K562 (cell line): ENCODE data around the gene UBXN1. TPM values are rescaled to one million over a fixed set of nuclear protein-coding genes. Genes with fewer than 3 reads are reported as not detected.

ENCODE experiments used
- ATF7 ChIP-seq: fragments of 450-650 bp; IDR thresholded peaks from 2 replicates; pipeline ENCODE4 v1.7.1; 2014; ENCODE audit warnings: mild to moderate bottlenecking, moderate library complexity
- CHD2 ChIP-seq: IDR thresholded peaks from 2 replicates; pipeline ENCODE4 v1.6.1; 2011; ENCODE audit warnings: low read depth, low read length
- E2F3 ChIP-seq: fragments of 250-450 bp; sonication (Bioruptor Pico); IDR thresholded peaks from 2 replicates; pipeline ENCODE4 v1.4.0; 2020; ENCODE audit warnings: mild to moderate bottlenecking
- FOS ChIP-seq: IDR thresholded peaks from 3 replicates; pipeline ENCODE4 v1.6.1; 2011; ENCODE audit not compliant: insufficient read length; ENCODE audit errors: extremely low read depth
- MAZ ChIP-seq, 2 experiments: fragments of 450-650 bp in 1 of 2; sonication (generic) in 1 of 2; formaldehyde crosslinking; IDR thresholded peaks in 1 of 2; conservative IDR thresholded peaks in 1 of 2; 2 replicates each; pipeline versions ENCODE4 v1.4.0 to v1.5.0; 2020; ENCODE audit warnings: mild to moderate bottlenecking in 1 of 2, missing genetic modification reagents in 1 of 2
- MBD2 ChIP-seq: sonication (generic); IDR thresholded peaks from 2 replicates; pipeline ENCODE4 v1.6.1; 2016; ENCODE audit warnings: low read depth, borderline replicate concordance
- MTA2 ChIP-seq: fragments of 450-650 bp; IDR thresholded peaks from 2 replicates; pipeline ENCODE4 v1.6.1; 2016; ENCODE audit warnings: low read depth
- NFE2 ChIP-seq: IDR thresholded peaks from 2 replicates; pipeline ENCODE4 v1.6.1; 2014; ENCODE audit warnings: antibody characterized with exemption, low read depth
- NFRKB ChIP-seq: fragments of 450-650 bp; IDR thresholded peaks from 2 replicates; pipeline ENCODE4 v1.6.1; 2016; ENCODE audit warnings: low read depth
- RHOXF2B ChIP-seq: fragments of 250-450 bp; sonication (Bioruptor Pico); conservative IDR thresholded peaks from 2 replicates; pipeline ENCODE4 v1.5.1; 2021
- ZNF316 ChIP-seq: fragments of 450-650 bp; IDR thresholded peaks from 2 replicates; pipeline ENCODE4 v1.6.1; 2016
- ZNF644 ChIP-seq: fragments of 200-800 bp; sonication (Bioruptor generic); IDR thresholded peaks from 2 replicates; pipeline ENCODE4 v1.6.1; 2016; ENCODE audit warnings: low read depth, missing genetic modification characterization, missing compliant biosample characterization
- polyA plus RNA-seq, 8 experiments: library from polyadenylated mRNA; depleted of rRNA in 4 of 8; stranded (reverse) in 5 of 8; unstranded in 3 of 8; fragments of >200 nt; fragmentation: Nextera tagmentation in 2 of 8; fragmentation: Illumina TruSeq in 1 of 8; extraction: Ambion mirVana in 2 of 8; extraction: Trizol in 1 of 8; gene quantifications; 2 replicates each; pipeline versions ENCODE4 v1.2.1 to v1.2.3, GENCODE V29; 2011 to 2014; ENCODE audit warnings: inconsistent platforms in 1 of 8, missing spikeins in 1 of 8
- total RNA-seq, 7 experiments: library from RNA; depleted of rRNA in 6 of 7; stranded (reverse); fragments of >200 nt in 6 of 7; fragmentation: Illumina TruSeq in 2 of 7; extraction: Trizol in 2 of 7; gene quantifications; 2 replicates each; pipeline versions ENCODE4 v1.2.1 to v1.2.3, GENCODE V29; 2011 to 2021; ENCODE audit warnings: low replicate concordance in 1 of 7
- TF ChIP-seq, protein P1 (sequence below): fragments of 250-450 bp; sonication (Bioruptor Pico); IDR thresholded peaks from 2 replicates; pipeline ENCODE4 v1.5.0; 2021; ENCODE audit warnings: mild to moderate bottlenecking, borderline replicate concordance
- TF ChIP-seq, protein P2 (sequence below), 2 experiments: fragments of 450-650 bp in 1 of 2; sonication (generic) in 1 of 2; formaldehyde crosslinking in 1 of 2; IDR thresholded peaks in 1 of 2; conservative IDR thresholded peaks in 1 of 2; 2 replicates each; pipeline versions ENCODE4 v1.6.1 to v1.8.1; 2016 to 2023; ENCODE audit warnings: mild to moderate bottlenecking in 2 of 2, moderate library complexity in 2 of 2, inconsistent platforms in 1 of 2, missing genetic modification reagents in 1 of 2
- TF ChIP-seq, protein P3 (sequence below), 2 experiments: fragments of 450-650 bp; conservative IDR thresholded peaks; 2 replicates each; pipeline ENCODE4 v1.6.1; 2017; ENCODE audit warnings: mild to moderate bottlenecking in 2 of 2, moderate library complexity in 2 of 2
- TF ChIP-seq, protein P4 (sequence below): fragments of 250-450 bp; sonication (Bioruptor Pico); IDR thresholded peaks from 2 replicates; pipeline ENCODE4 v1.9.0; 2021; ENCODE audit warnings: mild to moderate bottlenecking, inconsistent platforms
- TF ChIP-seq, protein P5 (sequence below): sonication (generic); formaldehyde crosslinking; IDR thresholded peaks from 2 replicates; pipeline ENCODE4 v1.8.1; 2023; ENCODE audit warnings: mild to moderate bottlenecking, missing genetic modification reagents

The UBXN1 gene
- total and polyA plus RNA-seq, 9 of the 15 experiments (the other 6 are each of a cell fraction or from before 2014, with no cell fraction given), result 4.8 to 263 (median 99.7) TPM

DNA sequence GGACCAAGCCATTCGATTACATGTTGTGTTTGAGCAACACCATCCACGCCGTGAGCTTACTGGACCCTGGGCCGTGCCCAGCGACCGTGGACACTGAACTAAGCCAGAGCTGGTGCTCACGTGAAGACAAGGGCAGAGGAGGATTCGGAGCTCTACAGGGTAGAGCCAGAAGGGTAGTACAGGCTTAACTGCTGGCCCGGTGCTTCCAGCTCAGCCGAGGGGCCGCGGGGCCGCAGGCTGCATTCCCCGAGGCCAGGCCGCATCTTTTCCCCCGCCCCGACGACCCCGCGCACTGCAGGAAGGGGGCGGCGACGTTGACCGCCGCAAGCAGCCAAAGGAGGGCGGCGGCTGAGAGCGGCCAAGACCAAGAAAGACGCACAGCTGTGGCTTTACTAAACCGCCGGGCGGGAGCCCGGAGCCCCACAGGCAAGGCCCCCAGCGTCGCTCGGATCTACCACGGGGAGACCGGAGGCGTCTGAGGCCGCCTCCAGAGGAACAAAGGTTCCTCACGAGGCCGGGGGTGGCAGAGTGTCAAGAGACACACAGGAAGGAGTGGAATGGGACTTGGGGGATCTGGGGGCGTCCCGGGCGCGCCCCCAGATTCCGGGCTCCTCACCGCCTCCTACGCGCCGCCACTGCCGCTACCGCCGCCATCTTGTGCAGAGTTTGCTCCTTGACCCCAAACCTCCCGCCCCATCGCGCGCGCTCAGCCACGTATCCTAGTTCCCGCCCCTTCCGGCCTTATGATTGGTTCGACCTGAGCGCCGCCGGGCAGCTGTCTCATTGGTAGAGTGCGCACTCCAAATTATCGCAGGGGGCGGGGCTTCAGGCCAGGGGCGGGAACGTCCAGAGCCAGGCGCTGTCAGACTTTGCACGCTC is 32.7 kb downstream of the UBXN1 start, which contains the start of gene GANAB (continued):
- TF ChIP-seq, protein P1, sequence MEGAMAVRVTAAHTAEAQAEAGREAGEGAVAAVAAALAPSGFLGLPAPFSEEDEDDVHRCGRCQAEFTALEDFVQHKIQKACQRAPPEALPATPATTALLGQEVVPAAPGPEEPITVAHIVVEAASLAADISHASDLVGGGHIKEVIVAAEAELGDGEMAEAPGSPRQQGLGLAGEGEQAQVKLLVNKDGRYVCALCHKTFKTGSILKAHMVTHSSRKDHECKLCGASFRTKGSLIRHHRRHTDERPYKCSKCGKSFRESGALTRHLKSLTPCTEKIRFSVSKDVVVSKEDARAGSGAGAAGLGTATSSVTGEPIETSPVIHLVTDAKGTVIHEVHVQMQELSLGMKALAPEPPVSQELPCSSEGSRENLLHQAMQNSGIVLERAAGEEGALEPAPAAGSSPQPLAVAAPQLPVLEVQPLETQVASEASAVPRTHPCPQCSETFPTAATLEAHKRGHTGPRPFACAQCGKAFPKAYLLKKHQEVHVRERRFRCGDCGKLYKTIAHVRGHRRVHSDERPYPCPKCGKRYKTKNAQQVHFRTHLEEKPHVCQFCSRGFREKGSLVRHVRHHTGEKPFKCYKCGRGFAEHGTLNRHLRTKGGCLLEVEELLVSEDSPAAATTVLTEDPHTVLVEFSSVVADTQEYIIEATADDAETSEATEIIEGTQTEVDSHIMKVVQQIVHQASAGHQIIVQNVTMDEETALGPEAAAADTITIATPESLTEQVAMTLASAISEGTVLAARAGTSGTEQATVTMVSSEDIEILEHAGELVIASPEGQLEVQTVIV, result no peak
- TF ChIP-seq, protein P2, sequence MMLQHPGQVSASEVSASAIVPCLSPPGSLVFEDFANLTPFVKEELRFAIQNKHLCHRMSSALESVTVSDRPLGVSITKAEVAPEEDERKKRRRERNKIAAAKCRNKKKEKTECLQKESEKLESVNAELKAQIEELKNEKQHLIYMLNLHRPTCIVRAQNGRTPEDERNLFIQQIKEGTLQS (IDR thresholded peaks at IDR 0.05), result no peak
- TF ChIP-seq, protein P2 (CRISPR knock-in tag; conservative IDR thresholded peaks at IDR 0.05), result 0 out of 2 replicates have a peak, but pooled peaks have one; percentile 39
- TF ChIP-seq MAZ (CRISPR knock-in tag; conservative IDR thresholded peaks at IDR 0.05 in 1 of 2, IDR thresholded peaks at IDR 0.05 in 1 of 2) (peak; percentile 74 to 75), ZNF316 (no peak), MBD2 (peak; percentile 47; the same call in 1 of the 2 replicates), ATF7 (peak; percentile 68; the same call in 1 of the 2 replicates), MTA2 (peak; percentile 39; the same call in 1 of the 2 replicates), NFRKB (peak; percentile 74), CHD2 (peak; percentile 54), E2F3 (CRISPR knock-in tag) (peak; percentile 65; the same call in 1 of the 2 replicates), ZNF644 (no peak), RHOXF2B (peak; percentile 83), FOS (peak; percentile 62), NFE2 (no peak)
- TF ChIP-seq, protein P3, sequence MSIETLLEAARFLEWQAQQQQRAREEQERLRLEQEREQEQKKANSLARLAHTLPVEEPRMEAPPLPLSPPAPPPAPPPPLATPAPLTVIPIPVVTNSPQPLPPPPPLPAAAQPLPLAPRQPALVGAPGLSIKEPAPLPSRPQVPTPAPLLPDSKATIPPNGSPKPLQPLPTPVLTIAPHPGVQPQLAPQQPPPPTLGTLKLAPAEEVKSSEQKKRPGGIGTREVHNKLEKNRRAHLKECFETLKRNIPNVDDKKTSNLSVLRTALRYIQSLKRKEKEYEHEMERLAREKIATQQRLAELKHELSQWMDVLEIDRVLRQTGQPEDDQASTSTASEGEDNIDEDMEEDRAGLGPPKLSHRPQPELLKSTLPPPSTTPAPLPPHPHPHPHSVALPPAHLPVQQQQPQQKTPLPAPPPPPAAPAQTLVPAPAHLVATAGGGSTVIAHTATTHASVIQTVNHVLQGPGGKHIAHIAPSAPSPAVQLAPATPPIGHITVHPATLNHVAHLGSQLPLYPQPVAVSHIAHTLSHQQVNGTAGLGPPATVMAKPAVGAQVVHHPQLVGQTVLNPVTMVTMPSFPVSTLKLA (conservative IDR thresholded peaks at IDR 0.05), result peak; percentile 45 to 75; a peak in 3 of 4 replicates
- TF ChIP-seq, protein P4, sequence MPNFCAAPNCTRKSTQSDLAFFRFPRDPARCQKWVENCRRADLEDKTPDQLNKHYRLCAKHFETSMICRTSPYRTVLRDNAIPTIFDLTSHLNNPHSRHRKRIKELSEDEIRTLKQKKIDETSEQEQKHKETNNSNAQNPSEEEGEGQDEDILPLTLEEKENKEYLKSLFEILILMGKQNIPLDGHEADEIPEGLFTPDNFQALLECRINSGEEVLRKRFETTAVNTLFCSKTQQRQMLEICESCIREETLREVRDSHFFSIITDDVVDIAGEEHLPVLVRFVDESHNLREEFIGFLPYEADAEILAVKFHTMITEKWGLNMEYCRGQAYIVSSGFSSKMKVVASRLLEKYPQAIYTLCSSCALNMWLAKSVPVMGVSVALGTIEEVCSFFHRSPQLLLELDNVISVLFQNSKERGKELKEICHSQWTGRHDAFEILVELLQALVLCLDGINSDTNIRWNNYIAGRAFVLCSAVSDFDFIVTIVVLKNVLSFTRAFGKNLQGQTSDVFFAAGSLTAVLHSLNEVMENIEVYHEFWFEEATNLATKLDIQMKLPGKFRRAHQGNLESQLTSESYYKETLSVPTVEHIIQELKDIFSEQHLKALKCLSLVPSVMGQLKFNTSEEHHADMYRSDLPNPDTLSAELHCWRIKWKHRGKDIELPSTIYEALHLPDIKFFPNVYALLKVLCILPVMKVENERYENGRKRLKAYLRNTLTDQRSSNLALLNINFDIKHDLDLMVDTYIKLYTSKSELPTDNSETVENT (CRISPR knock-in tag), result peak; percentile 75; the same call in 1 of the 2 replicates
- TF ChIP-seq, protein P5, sequence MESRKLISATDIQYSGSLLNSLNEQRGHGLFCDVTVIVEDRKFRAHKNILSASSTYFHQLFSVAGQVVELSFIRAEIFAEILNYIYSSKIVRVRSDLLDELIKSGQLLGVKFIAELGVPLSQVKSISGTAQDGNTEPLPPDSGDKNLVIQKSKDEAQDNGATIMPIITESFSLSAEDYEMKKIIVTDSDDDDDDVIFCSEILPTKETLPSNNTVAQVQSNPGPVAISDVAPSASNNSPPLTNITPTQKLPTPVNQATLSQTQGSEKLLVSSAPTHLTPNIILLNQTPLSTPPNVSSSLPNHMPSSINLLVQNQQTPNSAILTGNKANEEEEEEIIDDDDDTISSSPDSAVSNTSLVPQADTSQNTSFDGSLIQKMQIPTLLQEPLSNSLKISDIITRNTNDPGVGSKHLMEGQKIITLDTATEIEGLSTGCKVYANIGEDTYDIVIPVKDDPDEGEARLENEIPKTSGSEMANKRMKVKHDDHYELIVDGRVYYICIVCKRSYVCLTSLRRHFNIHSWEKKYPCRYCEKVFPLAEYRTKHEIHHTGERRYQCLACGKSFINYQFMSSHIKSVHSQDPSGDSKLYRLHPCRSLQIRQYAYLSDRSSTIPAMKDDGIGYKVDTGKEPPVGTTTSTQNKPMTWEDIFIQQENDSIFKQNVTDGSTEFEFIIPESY (CRISPR knock-in tag), result no peak
